Stomach (tissue), 4 donors: ENCODE measurements around the gene FRY.

Source experiments
- CTCF ChIP-seq, 7 experiments: fragments of 450-650 bp in 4 of 7; fragments of 200-600 bp in 3 of 7; sonication (generic) in 3 of 7; IDR thresholded peaks; one replicate each; pipeline ENCODE4 v1.5.1; 2016 to 2019; ENCODE audit warnings: antibody characterized with exemption in 7 of 7, control low read depth in 2 of 7, mild to moderate bottlenecking in 1 of 7
- EP300 ChIP-seq: sonication (generic); formaldehyde crosslinking; IDR thresholded peaks from one replicate; pipeline ENCODE4 v1.6.1; 2017; ENCODE audit warnings: antibody characterized with exemption
- POLR2A ChIP-seq, 4 donors: fragments of 450-650 bp; IDR thresholded peaks; one replicate each; pipeline ENCODE4 v1.6.1; 2016; ENCODE audit warnings: antibody characterized with exemption in 4 of 4, control low read depth in 2 of 4, mild to moderate bottlenecking in 1 of 4, moderate library complexity in 1 of 4

GRCh38 chr13:32159137-32159869 lies 127.7 kb downstream of the FRY start:
- TF ChIP-seq CTCF (IDR thresholded peaks at IDR 0.05): no peak
- TF ChIP-seq POLR2A (IDR thresholded peaks at IDR 0.05): no peak
- TF ChIP-seq EP300: no peak
